ENCODE measurements around the gene OR10G3. TPM values are rescaled to one million over a fixed set of nuclear protein-coding genes. Genes with fewer than 3 reads are reported as not detected.

The OR10G3 gene, protein sequence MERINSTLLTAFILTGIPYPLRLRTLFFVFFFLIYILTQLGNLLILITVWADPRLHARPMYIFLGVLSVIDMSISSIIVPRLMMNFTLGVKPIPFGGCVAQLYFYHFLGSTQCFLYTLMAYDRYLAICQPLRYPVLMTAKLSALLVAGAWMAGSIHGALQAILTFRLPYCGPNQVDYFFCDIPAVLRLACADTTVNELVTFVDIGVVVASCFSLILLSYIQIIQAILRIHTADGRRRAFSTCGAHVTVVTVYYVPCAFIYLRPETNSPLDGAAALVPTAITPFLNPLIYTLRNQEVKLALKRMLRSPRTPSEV
- total RNA-seq, result not detected
- polyA plus RNA-seq, result not detected
- long read RNA-seq, donor 1, result 0 reads
- long read RNA-seq, donor 2, result 0 reads
- long read RNA-seq, donor 3, result 0 reads

GRCh38 chr14:21579976-21580375 lies at the start of gene OR10G3:
Gene OR10G3 (minus strand): TSS chr14:21580076. CDS start chr14:21570744, 9,332 bp downstream.
- no peak for TF ChIP-seq CTCF (IDR thresholded peaks at IDR 0.05)
- Histone ChIP-seq H3K36me3 (no peaks in the 10 kb centered on the region), H3K27me3 (peaks cover 0 to 4% (median 0%) of the 10 kb centered on the region in 7 donors), H3K27ac (no peak within 1 kb of the TSS), H3K4me1 (no peaks in the 10 kb centered on the region), H3K4me3 (no peak within 1 kb of the TSS), H3K9me3 (no peaks in the 10 kb centered on the region)
- ATAC-seq (no peak), DNase-seq (no peak)
- intact Hi-C loops (cut with DNase I), result no loop called here
- WGBS, 2 donors, result 80 to 85% methylated on average over 2 of the region's 2 CpGs

DNA sequence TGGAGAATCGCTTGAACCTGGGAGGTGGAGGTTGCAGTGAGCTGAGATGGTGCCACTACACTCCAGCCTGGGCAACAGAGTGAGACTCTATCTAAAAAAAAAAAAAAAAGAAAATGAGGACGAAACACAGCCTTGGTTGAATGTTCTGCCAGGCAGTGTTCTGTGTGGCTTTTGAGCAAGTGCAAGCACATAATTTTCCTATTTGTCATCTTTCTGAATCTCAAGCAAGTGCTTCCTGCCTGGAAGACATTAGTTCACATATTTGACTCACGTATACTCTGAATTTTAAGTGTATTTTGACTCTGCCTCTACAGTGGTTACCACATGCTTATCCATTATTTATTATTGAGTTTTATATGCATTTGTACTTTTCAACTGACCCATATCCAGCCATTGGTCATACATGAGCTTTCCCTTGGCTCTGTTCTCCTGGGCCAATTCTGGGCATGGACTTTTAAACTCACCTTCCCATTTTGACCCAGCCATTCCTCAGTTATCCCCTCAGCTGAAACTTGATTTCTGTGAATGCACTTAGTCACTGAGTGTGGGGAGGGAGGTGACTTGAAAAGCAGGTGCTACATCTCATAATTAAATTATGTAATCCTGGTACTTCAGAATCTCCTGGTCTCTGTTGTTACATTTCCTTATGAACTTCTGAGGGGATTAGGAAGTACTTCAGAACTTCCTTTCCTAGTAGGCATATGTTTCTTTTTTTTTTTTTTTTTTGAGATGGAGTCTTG lies 46.8 kb upstream of the OR10G3 start:
- no peak overlapping the region for H3K4me3 ChIP-seq
- 64 to 68% methylated on average over 3 of the region's 3 CpGs for WGBS, 2 donors
- peaks cover 0 to 8% (median 0%) of the 10 kb centered on the region in 11 donors for H3K9me3 ChIP-seq
- intact Hi-C loops (cut with DNase I), result no loop called here
- TF ChIP-seq CTCF (IDR thresholded peaks at IDR 0.05), result no peak
- H3K4me1 ChIP-seq, result no peaks in the 10 kb centered on the region
- ATAC-seq (no peak), DNase-seq (no peak)
- H3K36me3 ChIP-seq, result no peaks in the 10 kb centered on the region
- peaks cover 0 to 6% (median 0%) of the 10 kb centered on the region in 7 donors for H3K27me3 ChIP-seq
- no peak overlapping the region for H3K27ac ChIP-seq

- Histone ChIP-seq H3K9me3 (peaks cover 0 to 6% (median 0%) of the 10 kb centered on the region in 11 donors), H3K4me1 (no peaks in the 10 kb centered on the region), H3K27ac (no peak overlapping the region), H3K36me3 (no peaks in the 10 kb centered on the region), H3K27me3 (peaks cover 0 to 7% (median 0%) of the 10 kb centered on the region in 7 donors), H3K4me3 (no peak overlapping the region)
- DNase-seq (no peak), ATAC-seq (no peak)
- WGBS, 2 donors, result 63 to 65% methylated on average over 8 of the region's 8 CpGs
- intact Hi-C loops (cut with DNase I), result no loop called here
- no peak for TF ChIP-seq CTCF (IDR thresholded peaks at IDR 0.05)
These were observed 37.7 kb upstream of the OR10G3 start for GRCh38 chr14:21617614-21618013.

GRCh38 chr14:21614240-21614639 lies 34.4 kb upstream of the OR10G3 start:
- ATAC-seq, result no peak
- H3K4me1 ChIP-seq, result no peaks in the 10 kb centered on the region
- no peak overlapping the region for H3K27ac ChIP-seq
- no peak overlapping the region for H3K4me3 ChIP-seq
- H3K27me3 ChIP-seq, result peaks cover 0 to 3% (median 0%) of the 10 kb centered on the region in 7 donors
- TF ChIP-seq CTCF (IDR thresholded peaks at IDR 0.05), result no peak
- H3K36me3 ChIP-seq, result no peaks in the 10 kb centered on the region
- DNase-seq, result no peak
- WGBS, 2 donors, result 13 to 36% methylated on average over 1 of the region's 1 CpG
- intact Hi-C loops (cut with DNase I), result no loop called here
- no peaks in the 10 kb centered on the region for H3K9me3 ChIP-seq

All from heart right ventricle (tissue), 16 donors.